Muscle of leg (tissue), 11 donors: ENCODE results near the gene NAE1. TPM values are rescaled to one million over a fixed set of nuclear protein-coding genes. Genes with fewer than 3 reads are reported as not detected.
A peak's percentile ranks its signal among the peaks of the same experiment; 100 is the strongest.

Experiments
- DNase-seq: peaks from one replicate; pipeline ENCODE4 v3.0.0; 2013
- H3K27ac ChIP-seq: one replicate; pipeline ENCODE4 v1.5.1; 2013; ENCODE audit warnings: mild to moderate bottlenecking, low read length, control low read depth
- H3K27me3 ChIP-seq: one replicate; pipeline ENCODE4 v1.6.1; 2013; ENCODE audit warnings: low read length; ENCODE audit not compliant: control insufficient read depth, insufficient read depth
- H3K36me3 ChIP-seq: one replicate; pipeline ENCODE4 v1.6.1; 2013; ENCODE audit warnings: low read length; ENCODE audit not compliant: control insufficient read depth, insufficient read depth
- H3K4me1 ChIP-seq: one replicate; pipeline ENCODE4 v1.6.1; 2013; ENCODE audit warnings: low read length; ENCODE audit not compliant: control insufficient read depth, insufficient read depth
- H3K4me3 ChIP-seq: one replicate; pipeline ENCODE4 v1.5.1; 2013; ENCODE audit warnings: low read length, control low read depth
- H3K9me3 ChIP-seq: replicated peaks from 2 replicates; pipeline ENCODE4 v1.6.1; 2013; ENCODE audit warnings: low read depth, low read length; ENCODE audit not compliant: control insufficient read depth
- WGBS: methylation state at CpG from one replicate; pipeline ENCODE4 v1.1.5; 2013; ENCODE audit warnings: missing lambda C conversion rate; ENCODE audit not compliant: insufficient coverage; 5-methylcytosine and 5-hydroxymethylcytosine counted together
- polyA plus RNA-seq, 8 donors: library from polyadenylated mRNA; unstranded; fragments of 120-200 nt; gene quantifications; one replicate each; pipeline versions ENCODE4 v1.2.1 to v1.2.3, GENCODE V29; 2013; ENCODE audit warnings: inconsistent platforms in 1 of 8, low replicate concordance in 1 of 8; ENCODE audit not compliant: insufficient read length in 8 of 8, insufficient read depth in 1 of 8
- total RNA-seq: library from RNA; stranded (reverse); fragments of 120-200 nt; gene quantifications from one replicate; pipeline ENCODE4 v1.2.4, GENCODE V29; 2013

NAE1 gene
- total and polyA plus RNA-seq, 9 donors = 32.8 to 47.3 (median 41.8) TPM

DNA sequence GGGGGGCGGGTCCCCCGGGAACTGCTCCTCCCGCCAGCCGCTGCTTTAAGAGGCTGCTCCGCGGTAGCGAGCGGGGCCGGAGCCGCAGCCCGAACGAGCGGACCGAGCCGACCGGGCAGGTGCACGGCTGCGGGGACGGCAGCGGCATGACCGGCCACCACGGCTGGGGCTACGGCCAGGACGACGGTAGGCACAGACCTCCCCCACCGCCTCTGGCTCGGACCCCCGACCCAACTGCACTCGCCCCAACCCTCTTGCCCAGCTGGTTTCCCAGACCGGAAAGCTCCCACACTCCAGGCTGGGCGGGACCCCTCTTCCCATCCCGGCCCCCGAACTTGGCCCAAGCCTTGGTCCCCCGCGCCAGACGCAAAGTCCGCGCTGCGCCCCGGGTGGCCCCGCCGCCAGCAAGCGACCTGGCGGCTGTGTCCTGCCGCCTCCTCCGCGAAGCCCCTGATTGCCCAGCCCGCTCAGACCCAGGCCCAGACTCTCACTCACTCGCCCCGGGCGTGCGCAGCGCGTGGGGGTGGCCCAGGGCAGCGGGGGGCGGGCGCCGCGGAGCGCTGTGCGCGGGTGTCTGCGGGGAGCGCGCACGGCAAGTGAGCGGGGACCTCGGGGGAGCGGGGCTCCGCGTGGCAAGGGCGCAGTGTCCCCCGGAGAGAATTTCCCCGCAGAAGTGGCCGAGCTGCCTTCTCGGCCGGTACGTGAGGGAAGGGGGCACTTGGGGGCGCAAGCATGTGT, 13.7 kb upstream of the NAE1 start, which contains the start of gene CA7:
Gene CA7 (plus strand): TSS at position 73 of the 738 bp plus-strand sequence. CDS start 74 bp downstream, at position 147.
- Histone ChIP-seq H3K27me3 (peaks cover 63% of the 10 kb centered on the region), H3K36me3 (no peaks in the 10 kb centered on the region), H3K9me3 (no peaks in the 10 kb centered on the region), H3K4me3 (peak within 1 kb of the TSS; percentile 21), H3K4me1 (peaks cover 10% of the 10 kb centered on the region), H3K27ac (no peak within 1 kb of the TSS)
- no peak for DNase-seq
- under 1% methylated on average over 79 of the region's 79 CpGs for WGBS

DNA sequence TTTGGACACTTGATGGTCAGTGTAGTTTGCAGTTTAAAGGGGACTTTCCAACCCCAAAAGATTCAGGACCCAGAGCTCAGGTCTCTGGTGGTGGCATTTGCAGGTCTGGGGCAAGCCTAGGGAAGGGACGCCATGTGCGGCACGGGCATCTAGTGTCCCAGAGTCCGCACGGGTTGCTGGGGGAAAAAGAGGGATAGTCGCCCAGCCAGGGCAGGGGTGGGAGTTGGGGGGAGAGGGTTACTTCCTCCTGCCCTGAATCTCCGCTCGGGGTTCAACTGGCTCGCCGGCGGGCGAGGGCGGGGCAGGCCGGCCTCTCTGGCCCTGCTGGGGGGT, 13.2 kb upstream of the NAE1 start:
- DNase-seq = no peak
- Histone ChIP-seq H3K27ac (no peak overlapping the region), H3K9me3 (no peaks in the 10 kb centered on the region), H3K4me3 (no peak overlapping the region), H3K27me3 (peaks cover 63% of the 10 kb centered on the region), H3K36me3 (no peaks in the 10 kb centered on the region), H3K4me1 (peaks cover 10% of the 10 kb centered on the region)
- WGBS = 5% methylated on average over 11 of the region's 14 CpGs

DNA sequence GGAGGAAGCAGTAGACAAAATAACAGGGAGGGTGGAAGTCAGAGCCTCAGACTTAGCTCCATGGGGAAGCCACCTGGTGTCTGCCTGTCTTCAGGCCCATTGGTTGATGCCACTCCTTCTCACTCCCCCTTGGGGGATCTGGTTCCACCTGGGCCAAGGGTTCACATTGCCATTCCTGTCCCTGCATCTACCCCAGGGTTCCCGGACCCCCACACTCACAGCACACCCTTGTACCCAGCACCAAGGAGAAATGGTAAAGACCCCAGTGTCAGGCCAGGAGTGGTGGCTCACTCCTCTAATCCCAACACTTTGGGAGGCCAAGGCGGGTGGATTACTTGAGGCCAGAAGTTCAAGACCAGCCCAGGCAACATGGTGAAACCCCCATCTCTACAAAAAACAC, 12.4 kb upstream of the NAE1 start:
- Histone ChIP-seq H3K4me3 (no peak overlapping the region), H3K27me3 (peaks cover 57% of the 10 kb centered on the region), H3K36me3 (no peaks in the 10 kb centered on the region), H3K27ac (no peak overlapping the region), H3K4me1 (peaks cover 10% of the 10 kb centered on the region), H3K9me3 (no peaks in the 10 kb centered on the region)
- 83% methylated on average over 1 of the region's 2 CpGs for WGBS
- no peak for DNase-seq

- no peak for DNase-seq
- H3K27me3 ChIP-seq = peaks cover 56% of the 10 kb centered on the region
- no peak overlapping the region for H3K27ac ChIP-seq
- no peak overlapping the region for H3K4me3 ChIP-seq
- H3K9me3 ChIP-seq = no peaks in the 10 kb centered on the region
- 49% methylated on average over 6 of the region's 7 CpGs for WGBS
- H3K36me3 ChIP-seq = no peaks in the 10 kb centered on the region
- H3K4me1 ChIP-seq = peaks cover 10% of the 10 kb centered on the region
Measured at GRCh38 chr16:66842765-66843164, 12.0 kb upstream of the NAE1 start.

DNA sequence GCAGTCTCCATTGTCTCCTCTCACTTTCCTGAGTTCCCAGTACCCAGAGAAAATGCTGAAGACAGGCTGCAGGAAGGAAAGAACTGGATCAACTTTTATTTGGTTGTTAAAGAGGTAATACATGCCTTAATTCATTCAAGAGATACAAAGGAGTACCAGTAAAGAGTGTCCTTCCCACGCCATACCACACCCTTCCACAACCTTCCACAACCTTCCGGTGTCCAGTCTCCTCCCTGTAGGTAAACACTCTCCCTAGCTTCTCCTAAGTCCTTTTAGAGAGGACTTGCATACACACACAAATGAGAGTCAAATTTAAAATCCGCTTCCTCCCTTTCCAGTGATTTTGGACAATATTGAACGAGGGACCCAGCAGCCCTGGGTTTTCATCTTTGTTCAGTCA, 10.6 kb upstream of the NAE1 start:
- Histone ChIP-seq H3K36me3 (no peaks in the 10 kb centered on the region), H3K27ac (no peak overlapping the region), H3K4me1 (peaks cover 10% of the 10 kb centered on the region), H3K9me3 (no peaks in the 10 kb centered on the region), H3K4me3 (no peak overlapping the region), H3K27me3 (peaks cover 43% of the 10 kb centered on the region)
- DNase-seq = no peak
- 76% methylated on average over 4 of the region's 4 CpGs for WGBS

GRCh38 chr16:66840883-66841282, 10.1 kb upstream of the NAE1 start:
- no peak for DNase-seq
- WGBS = 50% methylated on average over 1 of the region's 3 CpGs
- Histone ChIP-seq H3K36me3 (no peaks in the 10 kb centered on the region), H3K27ac (no peak overlapping the region), H3K4me1 (peaks cover 8% of the 10 kb centered on the region), H3K27me3 (peaks cover 38% of the 10 kb centered on the region), H3K4me3 (no peak overlapping the region), H3K9me3 (no peaks in the 10 kb centered on the region)

- no peaks in the 10 kb centered on the region for H3K36me3 ChIP-seq
- peaks cover 3% of the 10 kb centered on the region for H3K4me1 ChIP-seq
- peaks cover 2% of the 10 kb centered on the region for H3K27me3 ChIP-seq
- no peak overlapping the region for H3K4me3 ChIP-seq
- WGBS = 90% methylated on average over 2 of the region's 5 CpGs
- DNase-seq = no peak
- no peaks in the 10 kb centered on the region for H3K9me3 ChIP-seq
- no peak overlapping the region for H3K27ac ChIP-seq
Measured at GRCh38 chr16:66834746-66835145, 4.0 kb upstream of the NAE1 start.

DNA sequence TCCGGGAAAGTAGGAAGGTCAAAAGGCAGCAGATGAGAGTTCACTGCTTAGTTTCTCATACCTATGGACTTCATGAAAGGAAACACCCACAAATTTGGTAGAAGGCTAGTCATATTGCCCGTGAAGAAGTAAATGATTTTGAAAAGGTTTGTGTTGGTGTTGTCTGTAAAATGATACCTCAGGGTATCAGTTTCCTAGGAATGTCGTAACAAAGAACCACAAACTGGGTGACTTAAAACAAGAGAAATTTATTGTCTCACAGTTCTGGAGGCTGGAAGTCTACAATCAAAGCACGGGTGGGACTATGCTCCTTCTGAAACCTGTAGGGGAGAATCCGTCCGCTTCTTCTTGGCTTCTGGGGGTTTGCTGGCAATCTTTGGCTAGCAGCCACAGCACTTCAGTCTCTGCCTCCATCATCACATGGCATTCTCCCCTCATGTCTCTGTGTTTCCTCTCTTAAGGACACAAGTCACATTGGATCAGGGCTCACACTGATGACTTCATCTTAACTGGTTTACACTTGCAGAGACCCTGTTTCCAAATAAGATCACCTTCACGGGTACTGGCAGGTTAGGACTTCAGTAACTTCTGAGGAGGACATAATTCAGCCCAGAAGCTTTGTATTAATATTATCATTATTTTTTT, 2.0 kb upstream of the NAE1 start:
- Histone ChIP-seq H3K27me3 (peaks cover 2% of the 10 kb centered on the region), H3K36me3 (peaks cover 2% of the 10 kb centered on the region), H3K4me3 (no peak overlapping the region), H3K4me1 (peaks cover 8% of the 10 kb centered on the region), H3K9me3 (no peaks in the 10 kb centered on the region), H3K27ac (no peak overlapping the region)
- 39% methylated on average over 3 of the region's 7 CpGs for WGBS
- no peak for DNase-seq

DNA sequence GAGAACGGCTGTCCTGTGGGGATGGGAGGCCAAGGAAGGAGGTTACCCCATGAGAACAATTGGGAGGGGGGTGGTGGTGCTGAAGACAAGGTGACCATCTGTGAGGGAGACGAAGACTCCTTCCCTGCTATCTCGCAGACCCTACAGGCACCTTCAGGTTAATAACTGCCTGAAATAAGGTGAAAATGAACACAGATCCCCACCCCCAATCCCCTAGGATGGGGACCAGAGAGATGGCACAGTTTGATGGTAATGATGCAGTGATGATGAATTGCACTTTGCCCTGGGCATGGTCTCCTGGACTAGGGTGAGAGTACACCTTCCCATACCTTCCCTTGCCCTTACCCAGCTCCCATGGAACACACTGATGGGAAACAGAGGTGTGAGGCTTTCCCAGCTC, 1.4 kb upstream of the NAE1 start:
- Histone ChIP-seq H3K27ac (no peak overlapping the region), H3K4me3 (no peak overlapping the region), H3K36me3 (peaks cover 3% of the 10 kb centered on the region), H3K9me3 (no peaks in the 10 kb centered on the region), H3K27me3 (peaks cover 2% of the 10 kb centered on the region), H3K4me1 (peaks cover 8% of the 10 kb centered on the region)
- WGBS = no CpG with 5 or more reads among the region's 3 CpGs
- DNase-seq = no peak

DNA sequence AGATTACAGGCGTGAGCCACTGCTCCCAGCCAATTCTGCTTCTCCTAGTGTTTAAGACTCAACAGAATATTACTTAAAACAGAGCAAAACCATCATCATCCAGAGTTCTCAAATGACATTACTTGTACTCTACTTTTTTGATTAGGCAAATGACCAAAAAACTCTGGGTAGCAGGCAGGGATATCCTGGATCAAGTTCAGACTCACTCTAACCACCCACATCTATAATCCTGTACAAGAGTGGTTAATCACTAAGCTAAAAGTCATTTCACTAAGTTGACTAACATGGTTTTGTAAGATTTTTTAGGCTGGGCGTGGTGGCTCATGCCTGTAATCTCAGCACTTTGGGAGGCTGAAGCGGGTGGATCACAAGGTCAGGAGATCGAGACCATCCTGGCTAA, 6.8 kb downstream of the NAE1 start:
- Histone ChIP-seq H3K36me3 (peaks cover 38% of the 10 kb centered on the region), H3K9me3 (no peaks in the 10 kb centered on the region), H3K27ac (no peak overlapping the region), H3K4me3 (no peak overlapping the region), H3K4me1 (no peaks in the 10 kb centered on the region), H3K27me3 (no peaks in the 10 kb centered on the region)
- WGBS = 100% methylated on average over 1 of the region's 4 CpGs
- no peak for DNase-seq
